Pancreas (tissue), 10 donors: ENCODE results near the gene CNEP1R1. TPM values are rescaled to one million over a fixed set of nuclear protein-coding genes. Genes with fewer than 3 reads are reported as not detected.

ENCODE experiments used
- ATAC-seq, 4 donors: fragments of 200-7000 bp; cut with Tn5 transposase; one replicate each; pipeline versions ENCODE4 v1.8.0 to v1.9.1; 2020; ENCODE audit warnings: mild to moderate bottlenecking in 4 of 4, moderate library complexity in 4 of 4
- DNase-seq, 6 donors: peaks; one replicate each; pipeline ENCODE4 v3.0.0-alpha.2; 2020
- FAIRE-seq: peaks from 2 replicates; lab custom pipeline; 2012; peaks lifted over from hg19 to GRCh38; lab: Jason Lieb, UNC
- H3K27ac ChIP-seq, 4 donors: fragments of 200-600 bp; sonication (generic); 1 replicate in 3 of 4; 2 replicates in 1 of 4; pipeline versions ENCODE4 v1.5.0 to v1.8.0; 2020
- H3K27me3 ChIP-seq, 4 donors: fragments of 200-600 bp; one replicate each; pipeline ENCODE4 v1.8.0; 2021
- H3K36me3 ChIP-seq, 3 donors: fragments of 200-600 bp; sonication (generic) in 1 of 3; one replicate each; pipeline versions ENCODE4 v1.5.0 to v1.8.0; 2020 to 2021
- H3K4me1 ChIP-seq, 3 donors: fragments of 200-600 bp; one replicate each; pipeline ENCODE4 v1.8.0; 2021
- H3K4me3 ChIP-seq, 4 donors: fragments of 200-600 bp; sonication (generic) in 2 of 4; one replicate each; pipeline versions ENCODE4 v1.5.0 to v1.8.0; 2020 to 2021
- H3K9me3 ChIP-seq, 4 donors: fragments of 200-600 bp; one replicate each; pipeline ENCODE4 v1.8.0; 2021
- WGBS, 2 donors: extraction: QIAGEN DNeasy Blood & Tissue Kit; methylation state at CpG; one replicate each; pipeline ENCODE4 v1.1.7; 2013; 5-methylcytosine and 5-hydroxymethylcytosine counted together
- intact Hi-C, 3 donors: fragments of 100-400 bp; cut with DNase I; formaldehyde crosslinking; loops; one replicate each; pipeline versions ENCODE4 v1.11.1 to v1.14.2; 2022
- polyA plus RNA-seq, 2 donors: library from polyadenylated mRNA; stranded (reverse); fragments of 200-250 nt; gene quantifications; one replicate each; pipeline ENCODE4 v1.2.3, GENCODE V29; 2013
- total RNA-seq, 6 donors: library from RNA; stranded (reverse); fragmentation: NEBNext Ultra II Directional in 4 of 6; extraction: Animal tissue kit (Norgen Biotek cat#: 25700) in 4 of 6; gene quantifications; one replicate each; pipeline versions ENCODE4 v1.2.1 to v1.2.4, GENCODE V29; 2021 to 2023
- TF ChIP-seq, protein P1 (sequence below), 4 donors: fragments of 200-600 bp; sonication (generic) in 3 of 4; IDR thresholded peaks; one replicate each; pipeline versions ENCODE4 v1.5.0 to v1.8.0; 2021; ENCODE audit warnings: antibody characterized with exemption in 4 of 4
- donor health status: healthy with polysubstance abuse.
- donor health status: DM: no; HTN: no; CAD: no; lungs with moderate emphysema.
- donor health status: DM: no; HTN: no; CAD: no.
- donor health status: control.
- donor health status: control.
- donor health status: Bipolar disorder and iron deficiency.
- donor health status: DM: yes; HTN: yes; CAD: no.
- donor health status: DM: no; HTN: no; CAD: no.
- donor health status: DM: no; HTN: no; CAD: no.
- donor health status: DM: yes; HTN: yes; CAD: no.

Gene CNEP1R1
- total and polyA plus RNA-seq, 8 donors: 3.9 to 10.2 (median 6.3) TPM

- 18 to 23% methylated on average over 28 to 34 of the region's 34 CpGs for WGBS, 2 donors
- Histone ChIP-seq H3K4me1 (peaks cover 0 to 17% (median 11%) of the 10 kb centered on the region in 3 donors), H3K27ac (peak overlapping the region; percentile 90 to 97 (median 94)), H3K4me3 (peak overlapping the region; percentile 80 to 99 (median 96)), H3K27me3 (no peaks in the 10 kb centered on the region), H3K36me3 (no peaks in the 10 kb centered on the region), H3K9me3 (no peaks in the 10 kb centered on the region)
- DNase-seq (no peak), ATAC-seq (no peak), FAIRE-seq (no peak)
- TF ChIP-seq, protein P1, sequence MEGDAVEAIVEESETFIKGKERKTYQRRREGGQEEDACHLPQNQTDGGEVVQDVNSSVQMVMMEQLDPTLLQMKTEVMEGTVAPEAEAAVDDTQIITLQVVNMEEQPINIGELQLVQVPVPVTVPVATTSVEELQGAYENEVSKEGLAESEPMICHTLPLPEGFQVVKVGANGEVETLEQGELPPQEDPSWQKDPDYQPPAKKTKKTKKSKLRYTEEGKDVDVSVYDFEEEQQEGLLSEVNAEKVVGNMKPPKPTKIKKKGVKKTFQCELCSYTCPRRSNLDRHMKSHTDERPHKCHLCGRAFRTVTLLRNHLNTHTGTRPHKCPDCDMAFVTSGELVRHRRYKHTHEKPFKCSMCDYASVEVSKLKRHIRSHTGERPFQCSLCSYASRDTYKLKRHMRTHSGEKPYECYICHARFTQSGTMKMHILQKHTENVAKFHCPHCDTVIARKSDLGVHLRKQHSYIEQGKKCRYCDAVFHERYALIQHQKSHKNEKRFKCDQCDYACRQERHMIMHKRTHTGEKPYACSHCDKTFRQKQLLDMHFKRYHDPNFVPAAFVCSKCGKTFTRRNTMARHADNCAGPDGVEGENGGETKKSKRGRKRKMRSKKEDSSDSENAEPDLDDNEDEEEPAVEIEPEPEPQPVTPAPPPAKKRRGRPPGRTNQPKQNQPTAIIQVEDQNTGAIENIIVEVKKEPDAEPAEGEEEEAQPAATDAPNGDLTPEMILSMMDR (IDR thresholded peaks at IDR 0.05): no peak
- intact Hi-C loops: no loop called here
Observed at GRCh38 chr16:50066482-50067289, 41.7 kb downstream of the CNEP1R1 start.

- 39 to 42% methylated on average over 3 of the region's 3 CpGs for WGBS, 2 donors
- no peak for FAIRE-seq
- peak overlapping the region in 1 of 4 donors; percentile 99 for H3K4me3 ChIP-seq
Observed at GRCh38 chr16:50067290-50067853, 42.3 kb downstream of the CNEP1R1 start.

GRCh38 chr16:50068550-50068949 lies 43.5 kb downstream of the CNEP1R1 start:
- DNase-seq (no peak), FAIRE-seq (no peak), ATAC-seq (no peak)
- intact Hi-C loops: no loop called here
- Histone ChIP-seq H3K36me3 (no peaks in the 10 kb centered on the region), H3K9me3 (no peaks in the 10 kb centered on the region), H3K27me3 (no peaks in the 10 kb centered on the region), H3K4me1 (peaks cover 0 to 17% (median 11%) of the 10 kb centered on the region in 3 donors), H3K27ac (no peak overlapping the region), H3K4me3 (no peak overlapping the region)
- 75 to 77% methylated on average over 4 of the region's 4 CpGs for WGBS, 2 donors
- TF ChIP-seq, protein P1 (IDR thresholded peaks at IDR 0.05): no peak

More at GRCh38 chr16:50067290-50067853, 42.3 kb downstream of the CNEP1R1 start:
- Histone ChIP-seq H3K27me3 (no peaks in the 10 kb centered on the region), H3K27ac (no peak overlapping the region), H3K36me3 (no peaks in the 10 kb centered on the region), H3K4me1 (peaks cover 0 to 17% (median 11%) of the 10 kb centered on the region in 3 donors), H3K9me3 (no peaks in the 10 kb centered on the region)
- ATAC-seq (peak in 1 of 4 donors; percentile 16), DNase-seq (no peak)
- intact Hi-C loops: no loop called here
- TF ChIP-seq, protein P1 (IDR thresholded peaks at IDR 0.05): no peak

- peaks cover 0 to 17% (median 11%) of the 10 kb centered on the region in 3 donors for H3K4me1 ChIP-seq
- intact Hi-C loops: no loop called here
- H3K27me3 ChIP-seq: no peaks in the 10 kb centered on the region
- WGBS, 2 donors: 95% methylated on average over 1 of the region's 1 CpG
- H3K9me3 ChIP-seq: no peaks in the 10 kb centered on the region
- no peak overlapping the region for H3K27ac ChIP-seq
- no peaks in the 10 kb centered on the region for H3K36me3 ChIP-seq
- DNase-seq (no peak), ATAC-seq (no peak), FAIRE-seq (no peak)
- TF ChIP-seq, protein P1 (IDR thresholded peaks at IDR 0.05): no peak
- no peak overlapping the region for H3K4me3 ChIP-seq
Observed at GRCh38 chr16:50069060-50069459, 44.0 kb downstream of the CNEP1R1 start.
